Ishikawa (cell line): ENCODE measurements around the gene PSTPIP1.

ENCODE experiments used
- CEBPB ChIP-seq: IDR thresholded peaks from 2 replicates; pipeline ENCODE4 v1.6.1; 2012
- CREB1 ChIP-seq: IDR thresholded peaks from 2 replicates; pipeline ENCODE4 v1.6.1; 2012; ENCODE audit warnings: low read depth
- EGR1 ChIP-seq: IDR thresholded peaks from 2 replicates; pipeline ENCODE4 v1.6.1; 2012
- EP300 ChIP-seq: IDR thresholded peaks from 2 replicates; pipeline ENCODE4 v1.6.1; 2012; ENCODE audit warnings: borderline replicate concordance
- FOXM1 ChIP-seq: IDR thresholded peaks from 2 replicates; pipeline ENCODE4 v1.6.1; 2012; ENCODE audit warnings: low read depth, borderline replicate concordance
- MAX ChIP-seq: IDR thresholded peaks from 2 replicates; pipeline ENCODE4 v1.6.1; 2012
- NFIC ChIP-seq: IDR thresholded peaks from 2 replicates; pipeline ENCODE4 v1.6.1; 2012
- RAD21 ChIP-seq: IDR thresholded peaks from 2 replicates; pipeline ENCODE4 v1.6.1; 2012; ENCODE audit warnings: low read depth
- TAF1 ChIP-seq: IDR thresholded peaks from 2 replicates; pipeline ENCODE4 v1.6.1; 2012; ENCODE audit warnings: low read depth, mild to moderate bottlenecking
- TCF12 ChIP-seq: IDR thresholded peaks from 2 replicates; pipeline ENCODE4 v1.6.1; 2012; ENCODE audit warnings: low read depth
- TEAD4 ChIP-seq: IDR thresholded peaks from 2 replicates; pipeline ENCODE4 v1.6.1; 2012
- USF1 ChIP-seq: IDR thresholded peaks from 2 replicates; pipeline ENCODE4 v1.6.1; 2012
- YY1 ChIP-seq: IDR thresholded peaks from 2 replicates; pipeline ENCODE4 v1.6.1; 2012; ENCODE audit warnings: low read depth
- ZBTB7A ChIP-seq: IDR thresholded peaks from 2 replicates; pipeline ENCODE4 v1.6.1; 2012; ENCODE audit warnings: low read depth
- TF ChIP-seq, protein P1 (sequence below): IDR thresholded peaks from 2 replicates; pipeline ENCODE4 v1.6.1; 2012; ENCODE audit warnings: low read depth, mild to moderate bottlenecking

Gene PSTPIP1

GRCh38 chr15:77014132-77015081 lies 19.5 kb downstream of the PSTPIP1 start:
- TF ChIP-seq, protein P1, sequence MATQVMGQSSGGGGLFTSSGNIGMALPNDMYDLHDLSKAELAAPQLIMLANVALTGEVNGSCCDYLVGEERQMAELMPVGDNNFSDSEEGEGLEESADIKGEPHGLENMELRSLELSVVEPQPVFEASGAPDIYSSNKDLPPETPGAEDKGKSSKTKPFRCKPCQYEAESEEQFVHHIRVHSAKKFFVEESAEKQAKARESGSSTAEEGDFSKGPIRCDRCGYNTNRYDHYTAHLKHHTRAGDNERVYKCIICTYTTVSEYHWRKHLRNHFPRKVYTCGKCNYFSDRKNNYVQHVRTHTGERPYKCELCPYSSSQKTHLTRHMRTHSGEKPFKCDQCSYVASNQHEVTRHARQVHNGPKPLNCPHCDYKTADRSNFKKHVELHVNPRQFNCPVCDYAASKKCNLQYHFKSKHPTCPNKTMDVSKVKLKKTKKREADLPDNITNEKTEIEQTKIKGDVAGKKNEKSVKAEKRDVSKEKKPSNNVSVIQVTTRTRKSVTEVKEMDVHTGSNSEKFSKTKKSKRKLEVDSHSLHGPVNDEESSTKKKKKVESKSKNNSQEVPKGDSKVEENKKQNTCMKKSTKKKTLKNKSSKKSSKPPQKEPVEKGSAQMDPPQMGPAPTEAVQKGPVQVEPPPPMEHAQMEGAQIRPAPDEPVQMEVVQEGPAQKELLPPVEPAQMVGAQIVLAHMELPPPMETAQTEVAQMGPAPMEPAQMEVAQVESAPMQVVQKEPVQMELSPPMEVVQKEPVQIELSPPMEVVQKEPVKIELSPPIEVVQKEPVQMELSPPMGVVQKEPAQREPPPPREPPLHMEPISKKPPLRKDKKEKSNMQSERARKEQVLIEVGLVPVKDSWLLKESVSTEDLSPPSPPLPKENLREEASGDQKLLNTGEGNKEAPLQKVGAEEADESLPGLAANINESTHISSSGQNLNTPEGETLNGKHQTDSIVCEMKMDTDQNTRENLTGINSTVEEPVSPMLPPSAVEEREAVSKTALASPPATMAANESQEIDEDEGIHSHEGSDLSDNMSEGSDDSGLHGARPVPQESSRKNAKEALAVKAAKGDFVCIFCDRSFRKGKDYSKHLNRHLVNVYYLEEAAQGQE, result no peak
- no peak for TF ChIP-seq TAF1
- no peak for TF ChIP-seq RAD21
- TF ChIP-seq EP300, result no peak
- TF ChIP-seq MAX, result no peak
- TF ChIP-seq FOXM1, result no peak

- TF ChIP-seq MAX (no peak), EGR1 (no peak), EP300 (no peak), CREB1 (no peak), TAF1 (no peak), ZBTB7A (no peak), TCF12 (no peak), FOXM1 (no peak), USF1 (no peak), TEAD4 (no peak), YY1 (no peak), NFIC (no peak), RAD21 (no peak), CEBPB (no peak)
- TF ChIP-seq, protein P1, result no peak
These were observed 20.9 kb downstream of the PSTPIP1 start for GRCh38 chr15:77015646-77016320.

GRCh38 chr15:77016321-77016695 lies 21.4 kb downstream of the PSTPIP1 start:
- TF ChIP-seq TEAD4 (no peak), FOXM1 (no peak), MAX (no peak), EGR1 (no peak), USF1 (no peak), YY1 (no peak), CREB1 (no peak)
- TF ChIP-seq, protein P1, result no peak

DNA sequence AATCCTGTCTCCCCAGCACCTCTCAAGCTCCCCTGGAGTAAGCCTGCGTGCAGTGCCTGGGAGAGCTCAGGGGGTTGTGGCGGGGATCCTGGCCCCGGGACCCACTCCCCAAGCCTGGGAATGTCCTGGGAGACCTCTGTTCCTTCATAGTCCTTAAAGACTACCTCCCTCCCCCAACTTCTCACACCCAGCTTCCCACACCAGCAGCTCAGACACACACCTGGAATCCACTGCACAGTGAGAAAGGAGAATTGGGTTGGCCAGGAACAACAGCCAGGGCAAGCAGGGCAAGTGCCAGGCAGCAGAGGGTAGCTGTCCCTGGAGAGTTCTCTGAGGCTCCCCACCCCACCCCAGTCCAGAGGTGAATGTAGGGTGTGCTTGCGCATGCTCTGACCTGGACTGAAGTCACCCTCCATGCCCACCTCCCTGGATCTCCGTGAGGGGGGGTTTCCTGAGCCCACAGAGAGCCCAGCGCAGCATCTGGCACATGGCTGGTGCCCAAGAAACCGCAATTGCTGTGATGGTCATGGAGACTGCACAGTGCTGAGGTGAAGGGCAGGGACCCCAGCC lies 22.2 kb downstream of the PSTPIP1 start:
- TF ChIP-seq, protein P1, result no peak
- TF ChIP-seq TAF1 (no peak), CREB1 (no peak), EP300 (no peak), RAD21 (no peak), USF1 (no peak), NFIC (no peak), ZBTB7A (no peak), TEAD4 (no peak), TCF12 (no peak), MAX (no peak), FOXM1 (no peak), CEBPB (no peak), YY1 (no peak), EGR1 (no peak)
